GM21381 (cell line): ENCODE measurements around the gene CTXN3.

Experiments used
- ATAC-seq: cut with Tn5 transposase; IDR thresholded peaks from one replicate; pipeline ENCODE4 v1.9.1; 2021; ENCODE audit warnings: mild to moderate bottlenecking, moderate library complexity; ENCODE audit not compliant: unreplicated experiment

Gene CTXN3

GRCh38 chr5:127696683-127697082 is 47.8 kb downstream of the CTXN3 start:
- ATAC-seq, result no peak

- ATAC-seq, result no peak
These were observed 49.2 kb downstream of the CTXN3 start for GRCh38 chr5:127697894-127698600.

GRCh38 chr5:127699416-127699815 is 50.5 kb downstream of the CTXN3 start:
- no peak for ATAC-seq

- ATAC-seq, result no peak
These were observed 51.4 kb downstream of the CTXN3 start for GRCh38 chr5:127700237-127700766.

DNA sequence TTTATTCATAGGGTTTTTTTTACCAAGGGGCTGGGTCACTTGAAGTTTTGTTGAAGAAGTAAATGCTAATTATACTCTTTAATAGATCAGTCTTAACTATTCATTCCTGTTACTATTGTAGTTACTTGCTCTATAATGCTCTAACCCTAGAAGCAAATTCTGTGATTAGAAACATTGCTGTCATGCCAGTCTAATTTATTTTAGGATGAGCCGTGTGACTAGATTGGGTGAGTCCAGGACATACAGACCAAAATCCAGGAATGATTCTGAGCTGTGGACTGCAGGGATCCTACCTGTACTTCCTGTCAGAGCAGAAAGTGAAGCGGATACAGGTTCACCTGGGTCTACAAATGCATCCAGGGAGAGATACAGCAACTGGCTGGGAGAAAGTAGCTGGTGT is 53.6 kb downstream of the CTXN3 start:
- no peak for ATAC-seq

DNA sequence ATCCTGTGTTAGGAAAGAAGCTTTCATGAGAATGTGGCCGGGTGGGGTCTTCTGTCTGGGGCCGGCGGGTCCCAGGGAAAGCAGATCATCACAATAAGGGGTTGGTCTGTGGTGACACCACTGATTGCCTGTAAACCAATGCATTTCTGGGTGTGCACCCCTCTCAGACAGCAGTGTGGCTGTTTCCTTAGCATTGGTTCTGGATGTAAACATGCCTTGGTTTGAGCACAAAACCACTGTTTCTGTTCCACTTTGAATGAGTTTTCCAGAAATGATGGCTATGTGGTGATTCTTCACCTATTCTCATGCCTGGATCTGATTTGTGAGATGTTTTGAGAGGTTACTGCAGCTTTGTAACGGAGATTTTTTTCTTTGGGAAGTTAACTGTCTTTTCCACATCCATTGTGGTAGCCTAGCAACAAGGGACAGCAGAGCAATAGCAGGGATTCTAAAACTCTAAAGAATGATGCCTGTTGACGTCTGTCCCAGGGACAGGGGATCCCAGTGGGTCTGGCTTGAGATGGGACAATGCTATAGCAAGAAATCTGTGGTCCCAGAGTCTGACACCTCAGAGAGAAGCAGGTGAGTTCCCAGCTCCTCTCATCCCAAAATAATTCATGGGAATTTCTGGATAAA is 54.2 kb downstream of the CTXN3 start, which contains the start of gene CCDC192:
Gene CCDC192, plus strand, starts transcription at position 466 of the 636 bp plus-strand sequence. Its CDS starts 55 bp downstream, at position 521.
- ATAC-seq, result no peak

DNA sequence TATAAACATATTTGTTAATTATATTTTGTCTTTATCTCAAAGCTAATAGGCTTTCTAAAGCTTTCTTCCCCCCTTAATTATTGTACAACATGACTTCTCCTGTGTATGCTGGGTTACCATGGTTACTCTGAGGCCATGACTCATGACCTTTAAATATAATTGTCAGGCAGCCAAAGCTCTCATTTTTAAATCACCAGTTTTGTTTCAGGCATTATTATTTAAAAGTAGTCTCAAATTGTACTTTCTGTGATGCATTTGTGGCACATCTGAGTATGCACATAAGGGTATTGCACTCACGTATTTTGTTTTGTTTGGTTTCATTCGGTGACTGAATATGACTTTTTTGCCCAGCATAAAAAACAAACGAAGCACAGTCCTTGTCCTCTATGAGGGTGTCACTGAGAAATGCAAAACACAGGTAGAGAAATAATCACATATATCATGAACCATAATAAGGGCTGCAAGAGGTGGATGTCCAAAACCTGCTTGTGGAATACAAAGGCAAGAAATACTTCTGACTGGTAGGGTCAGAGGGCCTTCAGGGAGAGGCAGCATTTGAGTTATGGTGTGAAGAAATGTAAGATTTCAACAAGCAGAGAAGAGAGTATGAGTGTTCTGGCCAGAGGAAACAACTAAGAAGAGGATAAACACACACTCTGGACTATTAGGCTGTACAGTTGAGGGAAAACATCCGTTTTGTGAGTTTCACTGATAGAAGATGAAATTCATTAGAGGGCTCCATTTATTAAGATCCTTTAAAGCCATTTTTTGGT is 56.4 kb downstream of the CTXN3 start:
- no peak for ATAC-seq

- no peak for ATAC-seq
These were observed 57.8 kb downstream of the CTXN3 start for GRCh38 chr5:127706691-127707090.

GRCh38 chr5:127707209-127707608 is 58.3 kb downstream of the CTXN3 start:
- no peak for ATAC-seq
